GM18498 (cell line): Measurements from ENCODE around the gene RBPJ.

Source experiments
- ATAC-seq: cut with Tn5 transposase; IDR thresholded peaks from one replicate; pipeline ENCODE4 v1.9.1; 2021; ENCODE audit warnings: mild to moderate bottlenecking, moderate library complexity; ENCODE audit not compliant: unreplicated experiment

RBPJ gene

GRCh38 chr4:26412381-26413372 lies 91.9 kb downstream of the RBPJ start:
- ATAC-seq: no peak

GRCh38 chr4:26413582-26413981 lies 92.8 kb downstream of the RBPJ start:
- no peak for ATAC-seq

GRCh38 chr4:26418107-26418506 lies 97.3 kb downstream of the RBPJ start:
- ATAC-seq: no peak

DNA sequence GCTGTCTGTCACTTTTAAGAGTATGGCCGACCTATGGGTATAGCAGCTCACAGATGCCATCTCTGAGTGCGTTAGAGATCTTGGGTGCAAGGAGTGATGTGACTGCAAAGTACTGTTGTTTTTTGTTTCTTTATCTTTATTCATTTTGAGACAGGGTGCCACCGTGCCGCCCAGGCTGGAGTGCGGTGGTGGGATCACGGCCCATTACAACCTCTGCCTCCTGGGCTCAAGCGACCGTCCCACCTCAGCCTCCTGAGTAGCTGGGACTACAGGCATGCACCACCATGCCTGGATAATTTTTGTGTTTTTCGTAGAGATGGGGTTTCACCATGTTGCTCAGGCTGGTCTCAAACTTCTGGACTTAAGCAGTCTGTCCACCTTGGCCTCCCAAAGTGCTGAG lies 98.0 kb downstream of the RBPJ start:
- ATAC-seq: no peak

DNA sequence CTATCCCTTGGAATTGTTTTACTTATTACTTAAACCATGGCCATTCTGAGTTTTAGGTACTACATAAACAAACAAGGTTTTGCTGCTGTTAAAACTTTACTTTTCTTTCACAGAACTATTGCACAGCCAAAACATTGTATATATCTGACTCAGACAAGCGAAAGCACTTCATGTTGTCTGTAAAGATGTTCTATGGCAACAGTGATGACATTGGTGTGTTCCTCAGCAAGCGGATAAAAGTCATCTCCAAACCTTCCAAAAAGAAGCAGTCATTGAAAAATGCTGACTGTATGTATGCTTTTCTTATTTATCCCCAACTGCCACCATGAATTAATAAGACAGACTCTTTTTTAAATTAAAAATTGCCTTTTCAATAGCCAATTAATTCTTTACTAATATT lies 99.6 kb downstream of the RBPJ start:
- no peak for ATAC-seq

DNA sequence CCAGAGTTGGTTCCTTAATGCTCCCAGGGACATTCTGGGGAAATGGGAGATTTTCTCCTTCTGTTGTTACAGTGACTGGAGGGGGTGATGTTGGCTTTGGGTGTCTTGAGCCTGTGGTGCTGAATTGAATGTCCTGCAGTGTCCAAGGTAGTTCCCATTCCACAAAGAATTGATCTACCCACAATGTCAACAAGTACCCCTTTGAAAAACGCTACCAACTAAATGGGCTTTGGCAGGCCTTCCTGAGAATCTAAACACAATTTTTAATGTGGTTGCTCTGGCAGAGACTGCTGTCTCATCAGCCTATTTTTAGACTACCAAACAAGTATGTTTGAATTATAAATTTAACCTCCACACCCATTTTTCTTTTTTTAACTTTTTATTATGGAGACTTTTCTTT lies 100.1 kb downstream of the RBPJ start:
- no peak for ATAC-seq

DNA sequence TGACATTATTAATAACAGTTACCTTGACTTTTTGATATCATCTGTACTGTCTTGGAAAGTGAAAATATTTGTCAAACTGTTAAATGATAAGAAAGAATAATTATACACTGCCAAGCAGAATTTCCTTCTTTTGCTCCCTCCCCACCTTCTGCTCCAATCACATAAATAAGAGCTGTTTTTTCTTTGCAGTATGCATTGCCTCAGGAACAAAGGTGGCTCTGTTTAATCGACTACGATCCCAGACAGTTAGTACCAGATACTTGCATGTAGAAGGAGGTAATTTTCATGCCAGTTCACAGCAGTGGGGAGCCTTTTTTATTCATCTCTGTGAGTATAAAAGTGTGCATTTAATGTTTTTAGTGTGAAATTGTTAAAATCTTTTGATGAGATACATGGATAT lies 103.3 kb downstream of the RBPJ start:
- no peak for ATAC-seq

DNA sequence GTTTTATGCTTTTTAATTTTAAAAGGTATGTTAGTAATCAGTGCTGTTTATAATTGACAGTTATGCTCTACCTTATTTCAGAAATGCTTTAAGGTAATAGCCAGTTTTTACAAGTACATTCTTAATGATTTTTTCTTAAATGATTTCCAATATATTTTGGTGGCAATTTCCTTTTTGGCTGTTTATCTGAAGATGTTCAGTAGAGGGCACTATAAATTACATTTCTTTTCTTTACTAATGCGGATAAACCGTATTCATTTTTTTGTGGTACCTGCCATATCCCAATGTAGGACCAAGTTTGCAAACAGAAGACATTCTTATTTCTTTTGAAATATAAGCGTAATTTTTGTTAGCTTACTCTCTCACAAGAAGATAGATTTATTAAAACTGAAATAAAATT lies 104.0 kb downstream of the RBPJ start:
- ATAC-seq: no peak

DNA sequence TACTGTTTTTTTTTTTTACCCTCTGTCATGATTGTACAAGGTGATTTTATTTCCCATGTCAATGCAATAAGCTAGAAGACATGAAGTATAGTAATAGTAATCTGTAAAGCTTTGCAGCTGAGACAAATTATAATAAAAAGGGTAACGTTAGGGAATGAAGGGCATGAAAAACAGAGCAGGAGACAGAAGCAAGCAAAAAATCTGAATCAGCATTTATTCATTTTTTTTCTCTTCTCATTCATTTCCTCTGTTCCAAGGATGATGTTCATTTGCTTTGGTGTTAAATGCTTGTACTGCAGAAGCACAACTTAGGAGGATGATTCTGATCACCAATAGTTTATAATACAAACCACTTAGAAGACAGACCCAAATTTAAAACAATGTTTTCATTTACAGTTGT lies 105.1 kb downstream of the RBPJ start:
- ATAC-seq: no peak

DNA sequence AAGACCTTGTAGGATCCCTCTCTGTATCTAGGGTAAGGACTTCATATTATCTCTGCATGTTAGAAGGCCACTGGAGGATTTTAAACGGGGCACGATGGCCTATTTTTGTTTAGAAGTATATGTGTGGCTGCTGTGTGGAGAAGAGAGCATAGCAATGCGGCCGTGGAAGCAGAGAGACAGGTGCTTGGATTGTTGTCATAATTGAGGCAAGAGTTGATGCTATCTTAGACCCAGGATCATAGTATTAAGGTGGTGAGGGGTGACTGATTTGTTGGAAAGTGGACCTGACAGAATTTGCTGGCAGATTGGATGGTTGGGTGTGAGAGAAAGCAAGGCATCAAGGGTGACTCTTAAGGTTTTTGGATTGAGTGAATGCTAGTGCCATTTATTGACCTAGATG lies 106.1 kb downstream of the RBPJ start:
- no peak for ATAC-seq

- ATAC-seq: no peak
Measured at GRCh38 chr4:26429910-26430309, 109.1 kb downstream of the RBPJ start.

GRCh38 chr4:26431461-26432180 lies 110.8 kb downstream of the RBPJ start:
- ATAC-seq: no peak

DNA sequence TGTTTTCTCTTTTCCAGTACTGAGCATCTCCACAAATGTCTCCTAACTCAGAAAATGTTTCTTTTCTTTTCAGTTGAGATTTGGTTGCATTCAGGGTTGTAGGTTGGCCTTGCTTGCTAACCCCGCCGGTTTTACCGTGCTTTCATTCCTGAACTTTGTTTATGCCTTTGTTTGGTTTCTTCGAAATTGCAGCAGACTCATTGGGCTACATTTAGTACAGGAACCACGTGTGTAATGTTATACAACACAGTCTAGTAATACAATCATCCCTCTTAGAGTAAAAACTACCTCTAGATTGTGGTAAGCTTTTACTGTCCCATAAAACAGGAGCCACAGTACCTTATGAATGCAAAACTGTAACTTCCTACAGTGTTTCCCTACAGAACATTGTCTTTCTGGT lies 111.6 kb downstream of the RBPJ start:
- ATAC-seq: no peak

- no peak for ATAC-seq
Measured at GRCh38 chr4:26433556-26433955, 112.7 kb downstream of the RBPJ start.

DNA sequence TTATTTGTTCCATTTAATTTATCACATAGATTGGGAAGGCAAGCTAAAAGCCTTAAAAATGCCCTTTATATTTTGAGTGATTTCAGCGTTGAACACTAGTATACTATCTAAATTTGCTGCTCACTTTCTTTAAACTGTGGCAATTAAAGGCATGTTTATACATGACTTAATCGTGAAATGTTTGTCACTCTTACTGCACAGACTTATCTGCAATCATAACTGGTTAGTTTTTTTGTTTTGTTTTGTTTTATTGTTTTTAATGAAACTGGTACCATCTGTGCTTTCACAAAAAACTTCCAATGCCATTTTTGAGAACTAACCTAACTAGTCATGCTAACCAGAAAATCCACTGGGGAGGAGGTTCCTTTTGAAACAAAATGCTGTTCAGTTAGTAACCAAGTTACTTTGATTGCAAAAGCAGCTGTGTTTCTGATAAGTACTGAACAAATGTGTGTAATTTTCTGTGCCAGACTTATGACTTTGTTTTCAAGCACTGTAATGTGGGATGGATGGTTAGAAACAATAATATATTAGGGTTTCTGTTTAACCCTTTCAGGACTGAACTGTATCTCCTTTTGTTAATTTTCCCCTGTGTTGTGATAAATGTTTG lies 113.3 kb downstream of the RBPJ start:
- no peak for ATAC-seq

- ATAC-seq: no peak
Measured at GRCh38 chr4:26441102-26441501, 120.3 kb downstream of the RBPJ start.

GRCh38 chr4:26441771-26442170 lies 121.0 kb downstream of the RBPJ start:
- no peak for ATAC-seq

DNA sequence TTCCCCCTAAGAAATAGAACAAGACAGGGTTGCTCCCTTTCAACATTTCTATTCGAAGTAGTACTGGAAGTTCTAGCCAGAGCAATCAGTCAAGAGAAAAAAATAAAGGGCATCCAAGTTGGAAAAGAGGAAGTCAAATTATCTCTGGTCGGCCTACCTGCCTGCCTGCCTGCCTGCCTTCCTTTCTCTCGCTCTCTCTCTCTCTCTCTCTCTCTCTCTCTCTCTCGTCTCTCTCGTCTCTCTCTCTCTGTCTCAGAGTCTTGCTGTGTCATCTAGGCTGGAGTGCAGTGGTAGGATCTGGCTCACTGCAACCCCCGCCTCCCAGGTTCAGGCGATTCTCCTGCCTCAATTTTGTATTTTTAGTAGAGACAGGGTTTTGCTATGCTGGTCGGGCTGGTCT lies 126.6 kb downstream of the RBPJ start:
- ATAC-seq: no peak

DNA sequence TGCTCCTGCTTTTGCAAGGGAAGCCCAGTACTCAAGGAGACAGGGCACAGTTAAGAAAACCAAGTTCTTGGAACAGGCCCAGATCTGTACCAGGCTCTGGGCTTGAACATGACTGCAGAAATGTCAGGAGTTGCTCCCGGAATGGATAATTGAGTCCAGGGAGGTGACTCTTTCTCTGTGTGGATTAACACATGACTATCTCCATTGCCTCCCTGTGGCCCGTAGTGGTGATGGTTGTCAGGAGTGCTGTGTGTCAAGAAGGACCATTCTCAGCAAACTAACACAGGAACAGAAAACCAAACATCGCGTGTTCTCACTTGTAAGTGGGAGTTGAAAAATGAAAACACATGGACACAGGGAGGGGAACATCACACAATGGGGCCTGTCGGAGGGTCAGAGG lies 129.6 kb downstream of the RBPJ start:
- ATAC-seq: no peak

- ATAC-seq: no peak
Measured at GRCh38 chr4:26451597-26451996, 130.8 kb downstream of the RBPJ start.
